ENCODE data around the gene POU3F1. TPM values are rescaled to one million over a fixed set of nuclear protein-coding genes. Genes with fewer than 3 reads are reported as not detected.
A peak's percentile ranks its signal among the peaks of the same experiment; 100 is the strongest.

Gene POU3F1
- total RNA-seq, 2 experiments from 2014 or later, result 0.13 TPM; not detected in 1

GRCh38 chr1:38090796-38091195, 44.2 kb upstream of the POU3F1 start:
- intact Hi-C loops (cut with micrococcal nuclease; ENCODE audit: unreplicated experiment), result no loop called here
- Histone ChIP-seq H2AFZ (ENCODE audit: low read length) (no peak overlapping the region), H3K4me2 (ENCODE audit: low read length) (no peak overlapping the region), H3K36me3 (ENCODE audit: insufficient read depth, low read length) (no peaks in the 10 kb centered on the region), H3K27ac (ENCODE audit: low read depth, low read length, poor library complexity, severe bottlenecking) (no peak overlapping the region), H3K4me3 (ENCODE audit: low read depth, low read length, poor library complexity, severe bottlenecking) (no peak overlapping the region), H3K79me2 (ENCODE audit: insufficient read depth, low read depth, low read length) (no peaks in the 10 kb centered on the region), H3K9me2 (ENCODE audit: insufficient read depth, low read length) (no peaks in the 10 kb centered on the region), H3K9me3 (ENCODE audit: low read length) (no peaks in the 10 kb centered on the region), H4K20me1 (ENCODE audit: insufficient read depth, low read length) (no peaks in the 10 kb centered on the region), H3K4me1 (ENCODE audit: insufficient read depth, low read length, poor library complexity, severe bottlenecking) (no peaks in the 10 kb centered on the region)
- BruUV-seq (replicated peaks), result no TSS peak
- ChIA-PET CTCF (ENCODE audit: unreplicated experiment) (no interaction called here), POLR2A (no interaction called here)
- DNase-seq (ENCODE audit: low spot score), result no peak
- TF ChIP-seq EZH2phosphoT487 (IDR thresholded peaks at IDR 0.05; ENCODE audit: borderline replicate concordance, low read depth, low read length), result no peak
- no peak for TF ChIP-seq CTCF (conservative IDR thresholded peaks at IDR 0.05; ENCODE audit: low read length)

GRCh38 chr1:38089712-38090360, 43.2 kb upstream of the POU3F1 start:
- no peak for DNase-seq (ENCODE audit: low spot score)
- Histone ChIP-seq H3K4me3 (ENCODE audit: low read depth, low read length, poor library complexity, severe bottlenecking) (no peak overlapping the region), H3K4me1 (ENCODE audit: insufficient read depth, low read length, poor library complexity, severe bottlenecking) (no peaks in the 10 kb centered on the region), H2AFZ (ENCODE audit: low read length) (no peak overlapping the region), H3K9me3 (ENCODE audit: low read length) (no peaks in the 10 kb centered on the region), H3K79me2 (ENCODE audit: insufficient read depth, low read depth, low read length) (no peaks in the 10 kb centered on the region), H3K27ac (ENCODE audit: low read depth, low read length, poor library complexity, severe bottlenecking) (no peak overlapping the region), H3K9me2 (ENCODE audit: insufficient read depth, low read length) (no peaks in the 10 kb centered on the region), H3K36me3 (ENCODE audit: insufficient read depth, low read length) (no peaks in the 10 kb centered on the region), H4K20me1 (ENCODE audit: insufficient read depth, low read length) (no peaks in the 10 kb centered on the region), H3K4me2 (ENCODE audit: low read length) (no peak overlapping the region)
- TF ChIP-seq EZH2phosphoT487 (IDR thresholded peaks at IDR 0.05; ENCODE audit: borderline replicate concordance, low read depth, low read length) (no peak), CTCF (conservative IDR thresholded peaks at IDR 0.05; ENCODE audit: low read length) (no peak)
- ChIA-PET CTCF (ENCODE audit: unreplicated experiment) (no interaction called here), POLR2A (no interaction called here)
- BruUV-seq (replicated peaks), result no TSS peak
- intact Hi-C loops (cut with micrococcal nuclease; ENCODE audit: unreplicated experiment), result no loop called here

GRCh38 chr1:38088791-38089190, 42.2 kb upstream of the POU3F1 start:
- POLR2A ChIA-PET, result interaction anchor here (0.6 kb wide), 1 partner anchor 1440 kb away, joined by 5 read pairs; no protein-coding TSS in a partner anchor
- H3K4me3 ChIP-seq (ENCODE audit: low read depth, low read length, poor library complexity, severe bottlenecking), result no peak overlapping the region
- intact Hi-C loops (cut with micrococcal nuclease; ENCODE audit: unreplicated experiment), result no loop called here

More at GRCh38 chr1:38088791-38089190, 42.2 kb upstream of the POU3F1 start:
- CTCF ChIA-PET (ENCODE audit: unreplicated experiment), result no interaction called here
- H3K36me3 ChIP-seq (ENCODE audit: insufficient read depth, low read length), result no peaks in the 10 kb centered on the region
- no peak overlapping the region for H3K27ac ChIP-seq (ENCODE audit: low read depth, low read length, poor library complexity, severe bottlenecking)
- H2AFZ ChIP-seq (ENCODE audit: low read length), result no peak overlapping the region
- H3K9me2 ChIP-seq (ENCODE audit: insufficient read depth, low read length), result no peaks in the 10 kb centered on the region
- TF ChIP-seq EZH2phosphoT487 (IDR thresholded peaks at IDR 0.05; ENCODE audit: borderline replicate concordance, low read depth, low read length), result no peak
- TF ChIP-seq CTCF (conservative IDR thresholded peaks at IDR 0.05; ENCODE audit: low read length), result 0 out of 2 replicates have a peak, but pooled peaks have one; percentile 15
- no peaks in the 10 kb centered on the region for H3K79me2 ChIP-seq (ENCODE audit: insufficient read depth, low read depth, low read length)
- no peaks in the 10 kb centered on the region for H3K4me1 ChIP-seq (ENCODE audit: insufficient read depth, low read length, poor library complexity, severe bottlenecking)
- DNase-seq (ENCODE audit: low spot score), result no peak
- H4K20me1 ChIP-seq (ENCODE audit: insufficient read depth, low read length), result no peaks in the 10 kb centered on the region
- BruUV-seq (replicated peaks), result no TSS peak
- no peak overlapping the region for H3K4me2 ChIP-seq (ENCODE audit: low read length)
- H3K9me3 ChIP-seq (ENCODE audit: low read length), result no peaks in the 10 kb centered on the region
